SU-DHL-6 (cell line): ENCODE data around the gene FAM72A.
"Not testable (repeated sequence)": the region's sequence is repeated elsewhere in the genome, so short reads cannot be mapped to it uniquely, and the experiment has no call there.

Source experiments
- CTCF ChIP-seq: fragments of 200-600 bp; sonication (generic); IDR thresholded peaks from one replicate; pipeline ENCODE4 v1.5.1; 2017; ENCODE audit warnings: antibody characterized with exemption, mild to moderate bottlenecking, low read length, moderate library complexity; ENCODE audit not compliant: insufficient read depth, poor library complexity, severe bottlenecking
- EZH2phosphoT487 ChIP-seq: fragments of 200-600 bp; sonication (generic), shearing (Covaris generic); conservative IDR thresholded peaks from 2 replicates; pipeline ENCODE4 v1.6.1; 2018; ENCODE audit warnings: mild to moderate bottlenecking, antibody characterized with exemption, low read length, moderate library complexity, mixed read lengths

GRCh38 chr1:206218285-206218684 lies 15.6 kb upstream of the FAM72A start:
- not testable (repeated sequence) for TF ChIP-seq CTCF, EZH2phosphoT487
